K562 (cell line): Measurements from ENCODE around the gene SLC7A4. TPM values are rescaled to one million over a fixed set of nuclear protein-coding genes. Genes with fewer than 3 reads are reported as not detected.

ENCODE experiments used
- ATF7 ChIP-seq: fragments of 450-650 bp; IDR thresholded peaks from 2 replicates; pipeline ENCODE4 v1.7.1; 2014; ENCODE audit warnings: mild to moderate bottlenecking, moderate library complexity
- CREB3 ChIP-seq: fragments of 450-650 bp; conservative IDR thresholded peaks from 2 replicates; pipeline ENCODE4 v1.6.1; 2016; ENCODE audit warnings: missing genetic modification characterization, low read depth, mild to moderate bottlenecking, missing compliant biosample characterization, moderate library complexity
- DACH1 ChIP-seq: fragments of 450-650 bp; IDR thresholded peaks from 2 replicates; pipeline ENCODE4 v1.6.1; 2018; ENCODE audit not compliant: partially characterized antibody
- KLF1 ChIP-seq: fragments of 450-650 bp; IDR thresholded peaks from 2 replicates; pipeline ENCODE4 v1.6.1; 2016; ENCODE audit warnings: missing genetic modification characterization, missing compliant biosample characterization
- POLR2G ChIP-seq: fragments of 200-400 bp; formaldehyde crosslinking; IDR thresholded peaks from 2 replicates; pipeline ENCODE4 v1.6.1; 2017; ENCODE audit warnings: low read depth, mild to moderate bottlenecking, antibody characterized with exemption, low read length, moderate library complexity
- RBBP5 ChIP-seq: fragments of 200-600 bp; sonication (generic); IDR thresholded peaks from 2 replicates; pipeline ENCODE4 v1.6.1; 2012; ENCODE audit warnings: borderline replicate concordance, mild to moderate bottlenecking, low read length, control low read depth, inconsistent platforms; ENCODE audit not compliant: insufficient read depth, poor library complexity, severe bottlenecking
- RREB1 ChIP-seq: fragments of 250-450 bp; sonication (Bioruptor Pico); IDR thresholded peaks from 2 replicates; pipeline ENCODE4 v1.4.0; 2020
- ZC3H11A ChIP-seq: IDR thresholded peaks from 2 replicates; pipeline ENCODE4 v1.6.1; 2012; ENCODE audit warnings: low read depth, low read length, improper control_type of control experiment
- ZMIZ1 ChIP-seq, 2 experiments: fragments of 150-350 bp in 1 of 2; IDR thresholded peaks; 2 replicates each; pipeline ENCODE4 v1.6.1; 2012 to 2016; ENCODE audit warnings: low read depth in 2 of 2, low read length in 2 of 2, mild to moderate bottlenecking in 1 of 2, moderate library complexity in 1 of 2
- ZNF133 ChIP-seq: fragments of 250-450 bp; sonication (Bioruptor Pico); IDR thresholded peaks from 2 replicates; pipeline ENCODE4 v1.4.0; 2020; ENCODE audit warnings: mild to moderate bottlenecking
- polyA plus RNA-seq, 8 experiments: library from polyadenylated mRNA; depleted of rRNA in 4 of 8; stranded (reverse) in 5 of 8; unstranded in 3 of 8; fragments of >200 nt; fragmentation: Nextera tagmentation in 2 of 8; fragmentation: Illumina TruSeq in 1 of 8; extraction: Ambion mirVana in 2 of 8; extraction: Trizol in 1 of 8; gene quantifications; 2 replicates each; pipeline versions ENCODE4 v1.2.1 to v1.2.3, GENCODE V29; 2011 to 2014; ENCODE audit warnings: inconsistent platforms in 1 of 8, missing spikeins in 1 of 8
- total RNA-seq, 7 experiments: library from RNA; depleted of rRNA in 6 of 7; stranded (reverse); fragments of >200 nt in 6 of 7; fragmentation: Illumina TruSeq in 2 of 7; extraction: Trizol in 2 of 7; gene quantifications; 2 replicates each; pipeline versions ENCODE4 v1.2.1 to v1.2.3, GENCODE V29; 2011 to 2021; ENCODE audit warnings: low replicate concordance in 1 of 7

The SLC7A4 gene
- total and polyA plus RNA-seq, 9 of the 15 experiments (the other 6 are each of a cell fraction or from before 2014, with no cell fraction given) = not detected

- TF ChIP-seq ZMIZ1 (IDR thresholded peaks at IDR 0.05; ENCODE audit: low read depth in 2 of 2, low read length in 2 of 2) = no peak
- 0 out of 2 replicates have a peak, but pooled peaks have one; percentile 59 for TF ChIP-seq RREB1 (CRISPR knock-in tag)
- TF ChIP-seq KLF1 = 0 out of 2 replicates have a peak, but pooled peaks have one; percentile 30
- TF ChIP-seq DACH1 = no peak
- TF ChIP-seq RBBP5 = peak; percentile 39
- TF ChIP-seq POLR2G = peak; percentile 74
- TF ChIP-seq CREB3 (tag) = no peak
- TF ChIP-seq ZC3H11A = no peak
- peak; percentile 66; the same call in 1 of the 2 replicates for TF ChIP-seq ZNF133 (CRISPR knock-in tag)
- no peak for TF ChIP-seq ATF7
Observed at GRCh38 chr22:20991252-20992055, 40.9 kb downstream of the SLC7A4 start (continued).
